Stomach (tissue), 9 donors: ENCODE measurements around the gene DPP7. TPM values are rescaled to one million over a fixed set of nuclear protein-coding genes. Genes with fewer than 3 reads are reported as not detected.

Experiments used
- DNase-seq, 2 donors: peaks; one replicate each; pipeline versions ENCODE4 v3.0.0 to v3.0.0-alpha.2; 2013 to 2019
- H3K27ac ChIP-seq, 5 donors: fragments of 200-600 bp in 4 of 5; sonication (generic) in 4 of 5; one replicate each; pipeline ENCODE4 v1.5.1; 2013 to 2019; ENCODE audit warnings: mild to moderate bottlenecking in 1 of 5, moderate library complexity in 1 of 5
- H3K27me3 ChIP-seq, 3 donors: fragments of 200-600 bp; sonication (generic); one replicate each; pipeline ENCODE4 v1.5.1; 2017 to 2019; ENCODE audit warnings: mixed run types in 1 of 3
- H3K36me3 ChIP-seq, 4 donors: fragments of 200-600 bp; sonication (generic); 1 replicate in 3 of 4; 2 replicates in 1 of 4; pipeline ENCODE4 v1.5.1; 2016 to 2019
- H3K4me1 ChIP-seq, 4 donors: fragments of 200-600 bp; sonication (generic); one replicate each; pipeline ENCODE4 v1.5.1; 2016 to 2019
- H3K4me3 ChIP-seq, 4 donors: fragments of 200-600 bp; sonication (generic) in 3 of 4; one replicate each; pipeline ENCODE4 v1.5.1; 2016 to 2019; ENCODE audit warnings: mild to moderate bottlenecking in 1 of 4
- H3K9me3 ChIP-seq, 4 donors: fragments of 200-600 bp; sonication (generic); one replicate each; pipeline ENCODE4 v1.5.1; 2016 to 2019
- EP300 ChIP-seq: sonication (generic); formaldehyde crosslinking; IDR thresholded peaks from one replicate; pipeline ENCODE4 v1.6.1; 2017; ENCODE audit warnings: antibody characterized with exemption
- POLR2A ChIP-seq, 4 donors: fragments of 450-650 bp; IDR thresholded peaks; one replicate each; pipeline ENCODE4 v1.6.1; 2016; ENCODE audit warnings: antibody characterized with exemption in 4 of 4, control low read depth in 2 of 4, mild to moderate bottlenecking in 1 of 4, moderate library complexity in 1 of 4
- POLR2AphosphoS5 ChIP-seq, 3 donors: sonication (generic); formaldehyde crosslinking; IDR thresholded peaks; one replicate each; pipeline ENCODE4 v1.6.1; 2016; ENCODE audit warnings: antibody characterized with exemption in 3 of 3
- WGBS, 5 donors: extraction: QIAGEN DNeasy Blood & Tissue Kit in 3 of 5; methylation state at CpG; one replicate each; pipeline versions ENCODE4 v1.1.5 to v1.1.7; 2013 to 2018; 5-methylcytosine and 5-hydroxymethylcytosine counted together
- intact Hi-C: fragments of 100-400 bp; cut with DNase I; formaldehyde crosslinking; loops from one replicate; pipeline ENCODE4 v1.15.1; 2023; ENCODE audit warnings: low total_unique reads
- polyA plus RNA-seq, 3 donors: library from polyadenylated mRNA; stranded (reverse); fragments of 200-250 nt; gene quantifications; one replicate each; pipeline ENCODE4 v1.2.3, GENCODE V29; 2013
- total RNA-seq, 5 donors: library from RNA; depleted of rRNA; stranded (reverse); fragments of >200 nt; gene quantifications; one replicate each; pipeline versions ENCODE4 v1.1.0 to v1.2.3, GENCODE V29; 2014 to 2016
- TF ChIP-seq, protein P1 (sequence below), 7 experiments: fragments of 450-650 bp in 4 of 7; fragments of 200-600 bp in 3 of 7; sonication (generic) in 3 of 7; IDR thresholded peaks; one replicate each; pipeline ENCODE4 v1.5.1; 2016 to 2019; ENCODE audit warnings: antibody characterized with exemption in 7 of 7, control low read depth in 2 of 7, mild to moderate bottlenecking in 1 of 7
- donor health status: healthy with polysubstance abuse.
- donor health status: Bipolar disorder and iron deficiency.
- donor health status: healthy.

DPP7 gene
- total and polyA plus RNA-seq, 8 donors: 25.9 to 346 (median 199) TPM

DNA sequence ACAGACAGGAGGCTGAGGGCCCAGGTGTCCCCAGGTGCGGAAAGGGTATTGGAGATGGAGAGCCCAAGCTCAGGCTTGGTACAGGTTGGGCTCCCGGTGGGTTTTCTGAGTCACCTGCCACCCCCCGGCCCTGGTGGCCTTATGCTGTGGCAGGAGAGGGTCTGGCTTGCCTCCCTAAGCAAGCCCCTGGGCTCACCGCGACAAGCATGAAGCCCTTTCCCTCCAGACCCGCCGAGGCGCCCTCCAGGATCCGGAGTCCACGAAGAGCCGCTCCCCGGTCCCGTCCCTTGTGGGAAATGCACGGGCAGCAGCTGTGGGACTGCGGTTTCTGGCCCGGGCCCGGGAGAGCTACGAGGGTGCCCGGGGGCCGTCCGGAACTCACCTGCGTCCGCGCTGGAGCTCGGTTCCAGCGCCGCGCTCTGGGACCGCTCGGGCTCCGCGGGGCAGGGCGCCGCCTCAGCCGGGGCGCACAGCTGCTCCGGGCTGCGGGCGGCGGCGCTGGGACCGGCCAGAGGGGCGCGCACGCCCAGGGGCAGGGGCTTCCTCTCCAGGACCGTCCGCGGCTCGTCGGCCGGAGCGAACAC is 44.9 kb downstream of the DPP7 start:
- intact Hi-C loops: no loop called here
- 2 to 7% (median 4%) methylated on average over 12 to 52 of the region's 52 CpGs for WGBS, 5 donors
- Histone ChIP-seq H3K27me3 (peaks cover 0 to 25% (median 11%) of the 10 kb centered on the region in 3 donors), H3K27ac (peak overlapping the region in 2 of 5 donors; percentile 81 to 82), H3K4me3 (peak overlapping the region; percentile 46 to 53 (median 48)), H3K36me3 (no peaks in the 10 kb centered on the region), H3K9me3 (no peaks in the 10 kb centered on the region), H3K4me1 (peaks cover 21 to 54% (median 30%) of the 10 kb centered on the region in 4 donors)
- no peak for TF ChIP-seq EP300
- no peak for TF ChIP-seq POLR2A (IDR thresholded peaks at IDR 0.05)
- no peak for TF ChIP-seq POLR2AphosphoS5 (IDR thresholded peaks at IDR 0.05)
- TF ChIP-seq, protein P1, sequence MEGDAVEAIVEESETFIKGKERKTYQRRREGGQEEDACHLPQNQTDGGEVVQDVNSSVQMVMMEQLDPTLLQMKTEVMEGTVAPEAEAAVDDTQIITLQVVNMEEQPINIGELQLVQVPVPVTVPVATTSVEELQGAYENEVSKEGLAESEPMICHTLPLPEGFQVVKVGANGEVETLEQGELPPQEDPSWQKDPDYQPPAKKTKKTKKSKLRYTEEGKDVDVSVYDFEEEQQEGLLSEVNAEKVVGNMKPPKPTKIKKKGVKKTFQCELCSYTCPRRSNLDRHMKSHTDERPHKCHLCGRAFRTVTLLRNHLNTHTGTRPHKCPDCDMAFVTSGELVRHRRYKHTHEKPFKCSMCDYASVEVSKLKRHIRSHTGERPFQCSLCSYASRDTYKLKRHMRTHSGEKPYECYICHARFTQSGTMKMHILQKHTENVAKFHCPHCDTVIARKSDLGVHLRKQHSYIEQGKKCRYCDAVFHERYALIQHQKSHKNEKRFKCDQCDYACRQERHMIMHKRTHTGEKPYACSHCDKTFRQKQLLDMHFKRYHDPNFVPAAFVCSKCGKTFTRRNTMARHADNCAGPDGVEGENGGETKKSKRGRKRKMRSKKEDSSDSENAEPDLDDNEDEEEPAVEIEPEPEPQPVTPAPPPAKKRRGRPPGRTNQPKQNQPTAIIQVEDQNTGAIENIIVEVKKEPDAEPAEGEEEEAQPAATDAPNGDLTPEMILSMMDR (IDR thresholded peaks at IDR 0.05): no peak
- DNase-seq: peak in 1 of 2 donors; percentile 56

DNA sequence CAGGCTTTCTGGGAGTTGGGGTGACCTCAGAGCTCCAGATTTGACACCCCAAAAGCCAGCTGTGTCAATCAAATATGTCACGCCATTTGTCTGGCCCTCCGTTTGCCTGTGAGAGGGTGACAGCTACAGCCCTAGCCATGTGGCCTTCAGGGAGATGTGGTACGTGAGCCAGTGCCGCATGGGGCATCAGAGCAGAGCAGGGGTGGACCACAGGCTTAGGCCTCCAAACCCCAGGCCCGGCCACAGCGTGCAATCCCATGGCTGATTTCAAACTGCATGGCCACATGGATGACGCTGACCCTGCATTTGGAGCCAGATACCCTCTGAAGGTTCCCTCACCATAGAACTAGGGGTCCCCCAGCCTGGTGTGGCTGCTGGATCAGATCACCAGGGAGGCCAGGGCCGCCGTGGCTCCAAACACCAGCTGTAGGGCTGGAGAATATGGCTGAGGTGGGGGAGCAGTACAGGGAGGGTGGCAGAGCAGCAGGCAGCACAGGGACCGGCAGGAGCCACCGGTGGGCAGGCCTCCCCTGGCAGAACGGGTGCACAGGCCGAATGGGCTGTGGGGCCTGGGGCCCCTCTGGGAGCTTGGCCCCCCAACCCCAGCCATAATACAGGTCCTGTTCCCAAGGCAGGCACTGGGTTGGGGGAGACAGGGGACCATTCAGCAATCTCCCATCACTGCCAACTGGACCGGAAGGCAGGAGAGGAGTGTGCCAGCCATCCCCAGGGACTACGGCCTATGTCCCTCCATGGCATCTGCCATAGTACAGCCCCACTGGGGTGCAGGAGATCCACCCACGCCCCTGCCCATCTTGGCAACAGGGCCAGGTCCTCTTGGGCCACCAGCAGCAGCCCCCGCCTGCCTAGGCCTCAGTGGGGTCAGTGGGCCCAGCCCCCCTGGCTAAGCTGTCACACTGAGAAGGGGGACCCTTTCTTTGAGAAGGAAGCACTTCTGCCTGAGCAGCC is 45.7 kb downstream of the DPP7 start:
- H3K27ac ChIP-seq: no peak overlapping the region
- peak in 1 of 2 donors; percentile 36 for DNase-seq
- no peaks in the 10 kb centered on the region for H3K9me3 ChIP-seq
- H3K36me3 ChIP-seq: no peaks in the 10 kb centered on the region
- 79 to 86% (median 84%) methylated on average over 9 to 17 of the region's 17 CpGs for WGBS, 5 donors
- peaks cover 21 to 59% (median 37%) of the 10 kb centered on the region in 4 donors for H3K4me1 ChIP-seq
- H3K27me3 ChIP-seq: peaks cover 0 to 27% (median 11%) of the 10 kb centered on the region in 3 donors
- intact Hi-C loops: no loop called here
- peak overlapping the region in 2 of 4 donors; percentile 48 to 49 for H3K4me3 ChIP-seq
- no peak for TF ChIP-seq EP300
- TF ChIP-seq POLR2AphosphoS5 (IDR thresholded peaks at IDR 0.05): no peak

DNA sequence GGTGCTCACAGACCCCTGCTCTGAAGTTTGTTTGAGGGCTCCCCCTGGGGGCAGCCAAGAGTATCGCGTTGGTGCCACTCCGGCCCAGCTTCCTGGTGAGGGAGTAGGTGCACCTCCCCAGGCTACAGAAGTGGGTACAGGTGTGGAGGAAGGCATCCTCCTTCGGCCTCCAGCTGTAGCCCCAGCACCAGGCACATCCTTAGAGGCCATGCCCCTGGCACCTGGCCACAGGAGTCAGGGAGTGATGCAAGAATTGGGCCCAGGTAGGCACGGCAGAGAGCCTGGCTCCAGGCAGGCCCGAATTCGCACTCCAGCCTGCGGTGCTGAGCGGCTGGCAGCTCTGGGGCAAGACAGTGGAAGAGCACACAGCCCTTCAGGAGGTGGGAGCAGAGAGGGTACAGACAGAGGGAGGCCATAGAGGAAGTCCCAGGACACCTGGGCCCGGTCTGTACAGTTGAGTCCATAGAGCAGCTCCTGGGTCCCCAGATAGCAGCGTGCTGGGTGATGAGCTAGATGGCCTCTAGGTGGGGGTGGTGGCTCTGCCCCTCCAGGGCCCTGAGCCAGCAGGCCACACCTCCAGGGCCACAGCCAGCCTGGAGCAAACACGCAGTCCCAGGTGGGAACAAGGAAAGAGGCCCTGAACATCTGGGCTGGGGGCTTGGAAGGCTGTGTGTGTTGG is 46.5 kb downstream of the DPP7 start:
- Histone ChIP-seq H3K4me3 (no peak overlapping the region), H3K4me1 (peaks cover 21 to 59% (median 39%) of the 10 kb centered on the region in 4 donors), H3K27me3 (peaks cover 0 to 32% (median 11%) of the 10 kb centered on the region in 3 donors), H3K9me3 (no peaks in the 10 kb centered on the region), H3K27ac (peak overlapping the region in 1 of 5 donors; percentile 32), H3K36me3 (no peaks in the 10 kb centered on the region)
- 38 to 45% (median 43%) methylated on average over 9 to 12 of the region's 12 CpGs for WGBS, 5 donors
- TF ChIP-seq POLR2AphosphoS5 (IDR thresholded peaks at IDR 0.05) (peak in 1 of 3 donors; percentile 44), POLR2A (IDR thresholded peaks at IDR 0.05) (no peak), EP300 (no peak)
- TF ChIP-seq, protein P1 (IDR thresholded peaks at IDR 0.05): peak in 6 of 7 experiments; percentile 44 to 86 (median 80)
- peak; percentile 88 to 94 for DNase-seq
- intact Hi-C loops: no loop called here

DNA sequence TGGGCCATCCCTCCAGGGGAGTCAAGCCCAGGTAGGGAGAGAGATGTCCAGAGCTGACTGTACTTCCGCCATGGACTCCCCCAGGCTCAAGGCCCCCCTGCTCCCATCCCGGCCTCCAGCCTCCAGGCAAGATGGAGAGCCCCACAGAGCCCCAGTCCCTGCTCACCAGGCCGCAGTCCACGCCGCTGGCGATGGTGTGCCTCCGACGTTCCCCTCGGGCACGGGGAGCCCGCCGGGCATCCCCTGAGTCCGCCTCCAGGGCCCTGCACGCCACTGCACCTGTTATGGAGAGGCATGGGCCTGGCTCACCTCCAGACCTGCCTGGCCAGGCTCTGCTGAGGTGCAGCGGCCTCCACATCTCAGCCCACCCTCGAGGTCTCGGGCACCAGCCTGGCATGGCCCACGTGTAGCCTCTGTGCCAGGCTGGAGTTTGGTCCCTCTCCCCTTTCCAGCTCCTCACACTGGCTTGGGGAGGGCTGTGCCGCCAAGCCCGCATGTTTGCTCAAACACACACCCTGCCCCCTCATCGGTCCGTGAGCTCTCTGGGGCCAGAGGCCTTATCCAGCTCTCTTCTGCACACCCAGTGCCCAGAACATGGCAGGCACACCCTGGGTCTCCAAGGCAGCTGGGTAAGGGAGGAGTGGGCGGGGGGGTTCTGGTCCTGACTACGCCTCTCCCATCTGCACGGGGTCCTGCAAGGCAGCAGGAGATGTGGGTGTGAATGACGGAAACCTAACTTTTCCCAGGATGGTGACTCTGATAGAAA is 48.3 kb downstream of the DPP7 start:
- no peaks in the 10 kb centered on the region for H3K9me3 ChIP-seq
- H3K27me3 ChIP-seq: peaks cover 0 to 32% (median 11%) of the 10 kb centered on the region in 3 donors
- H3K4me1 ChIP-seq: peaks cover 21 to 55% (median 38%) of the 10 kb centered on the region in 4 donors
- intact Hi-C loops: no loop called here
- H3K27ac ChIP-seq: no peak overlapping the region
- TF ChIP-seq POLR2A (IDR thresholded peaks at IDR 0.05) (no peak), EP300 (no peak), POLR2AphosphoS5 (IDR thresholded peaks at IDR 0.05) (no peak)
- TF ChIP-seq, protein P1 (IDR thresholded peaks at IDR 0.05): no peak
- no peak for DNase-seq
- H3K4me3 ChIP-seq: no peak overlapping the region
- H3K36me3 ChIP-seq: no peaks in the 10 kb centered on the region
- 54 to 82% (median 63%) methylated on average over 5 to 26 of the region's 26 CpGs for WGBS, 5 donors
